GM04503 (cell line): ENCODE measurements around the gene NBEAL1.
"Not testable (repeated sequence)": the region's sequence is repeated elsewhere in the genome, so short reads cannot be mapped to it uniquely, and the experiment has no call there.

Experiments
- DNase-seq: peaks from one replicate; pipeline ENCODE4 v3.0.0-alpha.2; 2012; ENCODE audit warnings: low read depth

The NBEAL1 gene

DNA sequence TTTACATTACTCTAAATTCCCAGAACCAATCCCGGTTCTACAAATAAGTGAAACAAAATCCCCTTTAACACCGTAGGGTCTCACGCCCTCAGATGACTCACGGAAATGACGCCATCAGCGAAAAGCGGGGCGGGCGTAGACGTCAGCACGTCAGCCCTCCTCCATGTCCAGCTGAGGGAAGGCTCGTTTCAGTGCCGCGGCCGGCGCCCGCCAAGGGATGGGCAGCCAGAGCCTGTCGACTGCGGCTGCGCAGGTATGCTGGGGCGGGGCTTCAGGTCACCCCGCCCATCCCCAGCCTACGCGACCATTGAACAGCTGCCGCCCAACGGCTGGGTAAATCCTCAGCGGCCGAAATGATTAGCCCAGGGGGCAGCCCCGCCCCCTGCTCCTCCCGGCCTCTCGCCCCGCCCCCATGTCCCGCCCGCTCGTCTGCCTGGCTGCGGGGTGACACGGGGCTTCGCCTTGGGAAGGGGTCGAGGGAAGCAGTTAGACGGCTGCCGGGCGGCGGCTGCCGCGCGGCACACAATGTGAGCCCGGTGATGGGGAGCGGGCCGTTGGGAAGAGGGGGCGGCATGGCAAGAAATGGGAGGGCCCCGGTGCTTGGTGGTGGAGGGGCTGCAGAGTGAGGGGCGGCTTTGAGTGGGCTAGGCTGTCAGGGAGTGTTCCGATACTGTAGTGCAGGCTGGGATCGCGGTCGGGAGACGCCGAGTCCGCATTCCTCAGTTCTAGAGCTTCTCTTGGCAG lies at the start of gene NBEAL1:
NBEAL1 (plus strand) TSS at position 420 of the 744 bp plus-strand sequence. CDS start 1,510 bp downstream, outside the sequence.
- DNase-seq: peak; percentile 84

GRCh38 chr2:202965810-202966460 lies 48.7 kb upstream of the NBEAL1 start:
- DNase-seq: no peak

DNA sequence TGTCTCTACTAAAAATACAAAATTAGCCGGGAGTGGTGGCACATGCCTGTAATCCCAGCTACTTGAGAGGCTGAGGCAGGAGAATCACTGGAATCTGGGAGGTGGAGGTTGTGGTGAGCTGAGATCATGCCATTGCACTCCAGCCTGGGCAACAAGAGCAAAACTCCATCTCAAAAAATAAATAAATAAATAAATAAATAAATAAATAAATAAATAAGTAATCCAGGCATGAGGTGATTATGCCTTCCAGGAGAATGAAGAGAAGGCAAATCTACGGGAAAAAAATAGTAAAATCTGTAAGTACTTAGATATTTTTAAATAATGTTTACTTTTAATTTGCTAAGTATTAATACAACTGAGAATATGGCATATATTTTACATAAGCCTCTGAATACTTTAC lies 45.3 kb upstream of the NBEAL1 start:
- DNase-seq: not testable (repeated sequence)

- DNase-seq: no peak
Measured at GRCh38 chr2:202976809-202977208, 37.9 kb upstream of the NBEAL1 start.

DNA sequence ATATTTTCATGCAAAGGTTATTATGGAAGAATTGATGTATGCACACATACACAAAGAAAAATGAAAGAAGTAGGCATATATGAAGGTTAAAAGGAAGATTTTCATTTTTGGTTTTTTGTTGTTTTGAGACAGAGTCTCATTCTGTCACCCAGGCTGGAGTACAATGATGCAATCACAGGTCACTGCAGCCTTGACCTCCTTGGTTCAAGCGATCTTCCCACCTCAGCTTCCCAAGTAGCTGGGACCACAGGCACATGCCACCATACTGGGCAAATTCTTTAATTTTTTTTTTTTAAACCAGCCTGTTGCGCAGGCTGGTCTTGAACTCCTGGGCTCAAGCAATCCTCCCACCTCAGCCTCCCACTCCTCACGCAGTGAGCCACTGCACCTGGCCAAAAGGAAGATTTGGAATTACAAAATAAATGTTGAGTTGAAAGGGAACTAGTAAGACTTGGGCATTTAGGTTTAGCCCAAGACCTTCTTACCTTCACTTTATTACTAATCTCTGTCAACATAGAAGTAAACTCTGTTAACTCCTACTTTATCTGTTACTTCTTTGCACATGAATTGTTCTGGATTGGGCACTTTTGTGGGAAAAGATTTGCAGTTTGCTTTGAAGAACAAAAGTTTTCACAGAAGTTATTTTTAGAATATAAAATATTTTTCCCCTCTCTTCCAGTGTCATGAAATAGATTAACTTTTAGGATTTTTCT lies 31.7 kb upstream of the NBEAL1 start:
- DNase-seq: no peak

- no peak for DNase-seq
Measured at GRCh38 chr2:202989749-202990148, 24.9 kb upstream of the NBEAL1 start.

- no peak for DNase-seq
Measured at GRCh38 chr2:202990501-202990900, 24.2 kb upstream of the NBEAL1 start.

- DNase-seq: not testable (repeated sequence)
Measured at GRCh38 chr2:202997113-202997512, 17.6 kb upstream of the NBEAL1 start.

DNA sequence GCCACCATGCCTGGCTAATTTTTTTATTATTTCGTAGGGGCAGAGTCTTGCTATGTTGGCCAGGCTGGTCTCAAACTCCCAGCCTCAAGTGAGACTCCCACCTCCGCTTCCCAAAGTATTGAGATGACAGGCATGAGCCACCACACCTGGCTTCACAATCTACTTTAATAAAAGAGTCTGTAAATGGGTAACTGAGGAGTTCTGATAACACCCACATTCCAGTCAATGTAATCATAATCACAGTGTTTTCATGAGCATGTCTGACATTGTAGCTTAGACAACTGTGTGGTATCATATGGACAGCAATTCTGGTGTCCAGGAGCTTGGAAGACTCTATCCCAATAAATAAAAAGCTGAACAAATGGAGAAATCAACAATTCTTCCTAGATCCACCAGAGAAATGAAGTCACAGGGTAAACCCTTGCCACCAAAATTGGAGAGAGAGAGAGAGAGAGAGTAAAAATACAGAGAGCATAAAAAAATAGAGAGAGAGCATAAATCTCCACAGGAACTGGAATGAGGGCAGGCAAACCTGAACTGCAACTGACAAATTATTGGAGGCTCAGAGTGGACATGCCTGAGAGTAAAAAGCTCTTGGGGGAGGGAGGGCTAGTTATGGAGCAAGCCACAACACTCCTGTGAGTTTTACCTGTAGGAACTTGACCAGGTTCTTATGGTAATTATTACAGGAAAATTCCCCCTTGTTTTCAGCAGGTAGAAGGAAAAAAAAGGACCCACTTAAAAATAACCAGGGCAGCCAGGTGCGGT lies 12.4 kb upstream of the NBEAL1 start:
- no peak for DNase-seq

DNA sequence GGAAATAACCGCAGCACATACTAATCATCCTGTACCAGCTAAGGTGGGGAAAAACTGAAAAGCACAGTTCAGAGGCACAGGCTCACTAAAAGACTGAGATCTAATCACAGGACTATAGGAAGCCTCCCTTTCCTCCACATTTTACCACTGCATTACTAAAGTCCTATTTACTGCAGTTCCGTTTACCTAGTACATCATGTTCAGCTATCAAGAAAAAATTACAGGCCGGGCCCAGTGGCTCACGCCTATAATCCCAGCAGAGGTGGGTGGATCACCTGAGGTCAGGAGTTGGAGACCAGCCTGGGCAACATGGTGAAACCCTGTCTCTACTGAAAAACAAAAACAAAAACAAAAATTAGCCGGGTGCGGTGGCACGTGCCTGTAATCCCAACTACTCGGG lies 11.0 kb upstream of the NBEAL1 start:
- no peak for DNase-seq

DNA sequence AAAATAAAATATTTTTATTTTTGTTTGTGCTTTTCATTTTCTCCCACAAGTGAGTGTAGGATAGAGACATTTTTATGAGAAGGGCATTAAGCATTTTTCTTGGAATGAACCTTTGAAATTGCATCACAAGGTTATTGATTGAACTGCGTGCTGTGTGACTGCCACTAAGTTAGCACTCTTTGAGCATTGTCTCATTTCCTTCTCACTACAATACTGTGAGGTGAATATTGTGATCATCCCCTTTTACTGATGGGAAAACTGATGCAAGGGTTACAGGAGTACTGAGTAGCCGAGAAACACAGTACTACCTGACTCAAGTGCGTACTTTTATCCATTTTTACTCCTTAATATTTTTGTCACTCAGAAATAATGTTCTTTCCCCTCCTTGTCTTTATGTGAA lies 2.0 kb downstream of the NBEAL1 start:
- DNase-seq: no peak

DNA sequence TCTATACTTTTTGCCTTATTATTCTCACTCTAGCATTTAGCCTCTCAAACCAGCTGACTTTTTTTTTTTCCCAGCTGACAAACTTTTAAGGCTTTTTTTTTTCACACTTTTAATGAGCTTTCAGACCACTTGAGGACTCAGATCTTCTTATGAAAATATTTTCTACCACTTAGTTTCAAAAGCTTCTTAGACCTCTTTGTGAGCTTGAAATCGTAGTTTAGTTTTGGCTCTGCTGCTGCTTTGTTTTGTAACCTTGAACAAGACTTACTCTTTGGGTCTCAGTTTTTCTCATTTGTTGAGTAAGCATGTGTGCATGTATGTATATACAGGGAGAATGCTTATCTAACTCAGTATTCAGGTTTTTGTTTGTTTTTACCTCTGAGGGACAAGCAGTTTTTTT lies 3.5 kb downstream of the NBEAL1 start:
- DNase-seq: no peak

- DNase-seq: no peak
Measured at GRCh38 chr2:203019142-203019541, 4.5 kb downstream of the NBEAL1 start.

- no peak for DNase-seq
Measured at GRCh38 chr2:203021991-203022390, 7.3 kb downstream of the NBEAL1 start.

DNA sequence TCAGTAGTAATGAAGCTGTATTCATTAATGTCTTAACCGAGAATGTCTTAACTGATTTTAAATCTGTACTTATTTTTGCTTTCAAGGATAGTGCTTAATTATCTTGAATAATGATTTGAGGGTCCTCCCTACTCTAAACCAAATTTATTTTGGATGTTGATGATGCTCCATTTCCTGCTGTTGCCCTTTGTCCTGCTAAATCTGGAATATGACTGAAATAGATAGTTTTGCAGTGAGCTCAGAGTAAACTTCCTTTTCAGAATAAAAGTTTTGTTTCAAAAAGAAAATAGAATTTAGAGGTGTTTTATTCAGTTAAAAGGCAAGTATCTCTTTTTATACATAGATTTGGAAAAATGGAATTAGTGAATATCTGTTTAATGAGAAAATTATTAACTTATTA lies 8.1 kb downstream of the NBEAL1 start:
- DNase-seq: no peak

- DNase-seq: no peak
Measured at GRCh38 chr2:203025592-203025991, 10.9 kb downstream of the NBEAL1 start.

GRCh38 chr2:203030545-203030944 lies 15.9 kb downstream of the NBEAL1 start:
- no peak for DNase-seq

DNA sequence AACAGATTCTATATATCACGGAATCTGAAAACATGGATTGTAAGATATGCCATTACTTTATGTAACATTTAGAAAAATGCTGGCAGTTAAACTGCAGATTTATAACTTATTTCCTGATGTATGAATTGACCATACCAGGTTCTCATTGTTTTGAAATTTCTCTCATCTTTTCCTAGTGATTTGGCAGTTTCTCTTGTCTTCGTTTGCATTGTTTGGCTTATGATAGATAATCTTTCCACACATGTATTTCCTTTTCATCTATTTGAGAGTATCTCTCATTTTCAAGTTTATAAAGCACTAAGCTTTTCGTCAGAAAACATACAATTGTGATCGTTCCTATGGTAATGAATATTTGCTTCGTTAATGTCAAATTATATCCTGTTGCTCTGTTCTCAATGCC lies 16.3 kb downstream of the NBEAL1 start:
- DNase-seq: no peak

DNA sequence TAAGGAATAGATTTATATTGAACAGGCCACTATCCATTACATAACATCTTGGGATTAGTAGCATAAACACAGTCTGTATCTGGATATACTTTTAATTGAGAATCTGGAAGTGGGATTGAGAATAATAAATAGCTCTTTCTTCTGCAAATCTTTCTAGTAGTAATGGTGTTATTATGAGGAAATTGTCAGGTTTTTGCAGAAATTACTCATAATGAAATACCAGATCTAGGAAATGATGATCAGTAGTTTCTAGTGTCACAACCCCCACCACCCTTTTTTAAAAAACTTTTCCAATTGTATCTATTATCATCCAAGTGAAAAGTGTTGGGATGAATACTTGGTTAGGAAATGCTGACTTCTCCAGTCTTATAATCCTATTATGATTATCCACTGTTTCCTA lies 18.7 kb downstream of the NBEAL1 start:
- DNase-seq: no peak

DNA sequence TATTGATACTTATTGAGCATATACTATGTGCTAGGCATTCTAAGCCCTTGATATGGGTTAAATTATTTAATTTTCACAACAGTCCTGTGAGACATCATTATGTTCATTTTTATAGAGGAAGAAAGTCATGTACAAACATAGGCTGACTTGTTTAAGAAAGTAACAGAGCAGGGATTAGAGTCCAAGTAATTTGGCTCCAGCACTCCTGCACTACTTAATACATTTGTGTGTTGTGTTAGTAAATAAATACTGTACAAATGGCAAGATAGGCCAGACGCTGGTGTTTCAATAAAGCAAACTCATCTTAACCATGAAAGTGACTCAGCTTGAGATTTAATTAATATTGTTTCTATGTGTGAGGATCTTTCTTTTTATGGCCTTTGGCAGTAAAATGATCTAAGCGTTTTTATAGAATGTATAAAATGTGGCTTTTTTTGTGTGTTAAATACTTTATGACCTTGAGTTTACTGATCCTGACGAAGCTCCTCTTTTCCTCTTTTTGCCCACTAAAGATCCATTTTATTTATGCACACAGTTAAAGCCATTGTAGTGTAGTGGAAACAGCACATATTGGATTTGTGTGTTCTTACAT lies 21.3 kb downstream of the NBEAL1 start:
- no peak for DNase-seq

GRCh38 chr2:203037026-203037425 lies 22.4 kb downstream of the NBEAL1 start:
- DNase-seq: no peak

- DNase-seq: no peak
Measured at GRCh38 chr2:203038586-203038985, 23.9 kb downstream of the NBEAL1 start.
